A673 (cell line): ENCODE measurements around the gene ZIC4.

Experiments
- CTCF ChIP-seq: fragments of 300-800, 200-600 bp; sonication (generic); conservative IDR thresholded peaks from 2 replicates; pipeline ENCODE4 v1.5.1; 2017; ENCODE audit warnings: low read depth, mild to moderate bottlenecking, antibody characterized with exemption, low read length, moderate library complexity, mixed read lengths
- EZH2 ChIP-seq: fragments of 200-600 bp; sonication (generic); IDR thresholded peaks from 2 replicates; pipeline ENCODE4 v1.6.1; 2017; ENCODE audit warnings: borderline replicate concordance, low read depth, mild to moderate bottlenecking, mixed read lengths, antibody characterized with exemption, low read length; ENCODE audit not compliant: poor library complexity, severe bottlenecking

DNA sequence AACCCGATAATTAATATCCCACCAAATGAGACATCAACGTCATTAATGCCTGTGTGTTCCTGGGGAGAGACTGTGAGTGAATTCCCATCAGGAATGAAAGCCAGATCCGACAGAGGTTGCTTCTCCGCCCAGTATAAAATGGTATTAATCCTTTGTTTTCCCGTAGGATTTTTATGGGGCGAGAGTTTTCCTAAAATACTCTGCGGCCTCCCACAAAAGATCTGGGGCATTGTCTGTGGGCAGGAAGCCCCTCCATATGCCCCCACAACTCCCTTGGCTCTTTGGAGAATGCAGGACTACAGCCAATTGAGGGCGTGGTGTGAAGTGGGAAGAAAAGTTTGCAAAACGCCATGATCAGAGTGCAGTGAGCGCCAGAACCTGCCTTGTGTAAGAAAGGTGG lies 26.7 kb downstream of the ZIC4 start:
- TF ChIP-seq EZH2 (no peak), CTCF (no peak)
